Fibroblast of lung (primary cell): ENCODE data around the gene SCFD2.

Experiments
- CTCF ChIP-seq, 2 donors: IDR thresholded peaks in 1 of 2; conservative IDR thresholded peaks in 1 of 2; 1 replicate in 1 of 2; 2 replicates in 1 of 2; pipeline ENCODE4 v1.5.1; 2011 to 2012; ENCODE audit warnings: low read length in 2 of 2, control low read depth in 1 of 2, inconsistent platforms in 1 of 2, low read depth in 1 of 2, mild to moderate bottlenecking in 1 of 2
- EZH2 ChIP-seq: IDR thresholded peaks from 2 replicates; pipeline ENCODE4 v1.5.1; 2012; ENCODE audit warnings: low read length, control low read depth, mild to moderate bottlenecking; ENCODE audit errors: missing control alignments

GRCh38 chr4:52939739-52940138, 426.1 kb downstream of the SCFD2 start:
- TF ChIP-seq CTCF (conservative IDR thresholded peaks at IDR 0.05 in 1 of 2, IDR thresholded peaks at IDR 0.05 in 1 of 2; ENCODE audit: low read depth in 1 of 2, low read length in 2 of 2): no peak
- TF ChIP-seq EZH2: no peak
